Fibroblast of mammary gland (primary cell): ENCODE data around the gene DIS3L2.
A peak's percentile ranks its signal among the peaks of the same experiment; 100 is the strongest.

Experiments
- DNase-seq: peaks from one replicate; pipeline ENCODE4 v3.0.0-alpha.2; 2010; ENCODE audit warnings: low read depth
- H3K4me3 ChIP-seq: 2 replicates; pipeline ENCODE4 v1.5.1; 2011; ENCODE audit warnings: low read depth, mild to moderate bottlenecking, low read length, moderate library complexity; ENCODE audit not compliant: control insufficient read depth
- CTCF ChIP-seq: conservative IDR thresholded peaks from 2 replicates; pipeline ENCODE4 v1.5.1; 2011; ENCODE audit warnings: low read depth, low read length, inconsistent platforms; ENCODE audit not compliant: control insufficient read depth, insufficient read depth

The DIS3L2 gene

DNA sequence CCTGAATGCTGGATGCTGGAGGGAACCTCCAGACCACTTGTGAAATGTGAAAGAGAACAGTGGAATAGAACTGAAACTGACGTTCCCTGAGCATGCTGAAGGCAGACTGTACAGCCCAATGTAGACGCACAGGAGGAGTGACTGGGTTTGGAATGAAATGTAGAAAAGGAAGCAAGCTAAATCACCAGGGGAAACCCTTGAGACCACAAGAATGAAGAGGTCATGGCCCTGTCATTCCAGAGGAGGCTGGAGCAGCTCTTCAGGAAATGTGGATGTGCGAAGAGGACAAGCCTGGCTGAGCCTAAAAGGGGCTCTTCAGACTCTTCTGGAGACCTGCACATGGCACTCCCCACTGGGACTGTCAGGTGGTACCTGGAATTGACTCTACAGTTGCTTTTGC, 298.6 kb downstream of the DIS3L2 start:
- TF ChIP-seq CTCF, result no peak
- peak; percentile 90 for DNase-seq
- no peak overlapping the region for H3K4me3 ChIP-seq

DNA sequence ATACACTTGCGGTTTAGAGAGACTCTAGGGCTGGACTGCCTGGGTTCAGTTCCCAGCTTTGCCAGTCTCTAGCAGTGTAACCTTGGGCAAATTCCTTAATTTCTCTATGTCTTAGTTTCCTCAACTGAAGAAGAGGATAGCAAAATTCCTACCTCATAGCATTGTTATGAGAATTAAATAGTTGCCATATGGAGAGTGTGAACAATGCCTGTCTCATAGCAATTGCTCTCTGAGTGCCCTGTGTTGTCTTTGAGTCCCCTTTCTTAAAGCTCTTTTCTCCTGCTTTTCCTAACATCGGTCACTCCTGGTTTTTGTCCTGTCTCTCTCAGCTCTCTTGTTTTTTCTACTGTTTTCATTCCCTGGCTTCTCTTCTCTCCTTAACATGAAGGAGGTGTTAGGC, 300.3 kb downstream of the DIS3L2 start:
- H3K4me3 ChIP-seq, result no peak overlapping the region
- DNase-seq, result no peak
- TF ChIP-seq CTCF, result no peak

DNA sequence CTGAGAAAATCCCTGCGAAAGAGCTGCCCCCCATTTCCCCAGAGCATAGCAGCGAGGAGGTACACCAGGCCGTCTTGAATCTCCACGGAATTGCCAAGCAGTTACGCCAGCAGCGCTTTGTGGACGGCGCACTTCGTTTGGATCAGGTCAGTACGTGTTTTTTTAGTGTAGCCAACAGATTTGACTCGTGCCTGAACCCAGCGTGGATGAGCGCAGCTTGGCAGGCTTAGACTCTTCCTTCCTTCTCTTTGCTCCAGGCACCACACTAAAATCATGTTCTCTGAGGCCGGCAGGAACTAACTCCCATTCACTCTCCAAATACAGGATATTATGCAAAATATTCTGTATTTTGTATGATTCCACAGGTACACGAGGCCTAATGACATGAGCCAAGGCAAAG, 301.8 kb downstream of the DIS3L2 start:
- TF ChIP-seq CTCF, result no peak
- H3K4me3 ChIP-seq, result no peak overlapping the region
- no peak for DNase-seq

DNA sequence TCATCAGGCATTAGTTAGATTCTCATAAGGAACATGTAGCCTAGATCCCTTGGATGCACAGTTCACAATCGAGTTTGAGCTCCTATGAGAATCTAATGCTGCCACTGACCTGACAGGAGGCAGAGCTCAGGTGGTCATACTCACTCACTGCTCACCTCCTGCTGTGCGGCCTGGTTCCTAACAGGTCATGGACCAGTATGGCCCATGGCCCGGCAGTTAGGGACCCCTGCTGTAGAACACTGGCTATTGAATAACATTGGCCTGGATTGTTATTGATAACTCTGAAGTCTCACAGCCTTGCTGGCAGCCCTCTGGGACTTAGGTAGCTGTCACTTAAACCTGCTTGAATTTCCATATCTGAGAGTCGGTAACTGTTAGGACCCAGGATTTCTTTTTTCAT, 302.6 kb downstream of the DIS3L2 start:
- no peak for DNase-seq
- no peak for TF ChIP-seq CTCF
- H3K4me3 ChIP-seq, result no peak overlapping the region

DNA sequence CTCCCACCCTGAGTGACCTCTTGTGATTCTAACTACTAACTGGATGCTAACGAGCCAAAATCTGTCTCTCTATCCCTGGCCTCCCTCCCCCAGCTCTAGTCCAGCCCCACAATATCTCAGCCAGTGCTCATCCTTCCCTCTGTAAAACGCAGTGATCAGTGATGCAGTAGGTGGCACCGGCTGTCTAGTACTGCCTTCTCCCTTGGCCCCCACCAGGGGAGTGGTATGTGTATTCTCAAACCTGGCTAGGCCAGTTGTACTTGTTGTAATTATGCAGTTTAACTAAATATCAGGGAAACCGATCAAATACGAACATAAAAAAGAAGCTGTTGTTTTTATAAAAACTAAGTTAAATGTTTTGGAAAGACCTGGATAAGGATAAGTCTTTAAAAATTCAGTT, 303.8 kb downstream of the DIS3L2 start:
- no peak for DNase-seq
- H3K4me3 ChIP-seq, result no peak overlapping the region
- no peak for TF ChIP-seq CTCF

DNA sequence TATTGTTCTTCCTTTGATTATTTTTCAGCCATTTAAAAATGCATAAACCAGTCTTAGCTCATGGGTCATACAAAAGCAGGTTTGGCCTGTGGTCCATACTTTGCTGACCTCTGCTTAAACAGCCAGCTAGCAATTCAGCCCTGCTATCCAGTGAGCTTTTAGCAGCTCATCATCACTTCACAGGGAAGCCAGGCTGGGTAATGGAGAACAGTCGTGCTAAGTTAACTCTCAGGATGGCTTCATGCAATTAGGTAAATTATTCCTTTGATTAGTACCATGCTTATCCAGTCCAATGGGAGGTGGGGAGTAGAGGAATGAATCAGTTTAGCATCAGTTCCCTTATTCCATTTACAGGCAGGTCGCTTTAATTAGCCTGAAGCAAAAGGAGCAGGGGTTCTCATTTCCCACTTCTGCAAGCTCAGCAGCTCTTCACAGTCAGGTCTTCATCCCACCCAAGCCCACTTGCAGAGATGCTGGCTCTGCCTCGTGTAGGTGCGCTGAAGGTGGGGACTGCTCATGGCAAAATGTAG, 307.2 kb downstream of the DIS3L2 start:
- no peak overlapping the region for H3K4me3 ChIP-seq
- TF ChIP-seq CTCF, result no peak
- DNase-seq, result no peak

DNA sequence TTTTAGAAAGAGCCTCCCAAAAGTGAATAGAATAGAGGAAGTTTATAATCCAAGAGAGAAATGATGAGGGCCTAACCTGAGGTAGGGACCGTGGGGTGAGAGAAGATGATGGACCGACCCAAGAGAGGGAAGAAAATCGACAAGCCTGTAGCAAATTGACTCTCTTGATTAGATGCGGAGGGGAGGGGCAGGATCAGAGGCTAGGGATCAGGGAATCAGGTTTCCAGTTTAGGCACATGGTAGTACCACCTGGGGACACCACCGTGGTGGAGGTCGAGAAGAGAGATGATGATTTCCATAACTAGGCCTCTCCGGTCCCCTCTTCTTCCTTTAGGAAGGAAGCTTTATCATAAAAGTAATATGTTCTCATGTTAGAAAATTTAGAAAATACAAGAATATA, 308.4 kb downstream of the DIS3L2 start:
- no peak for DNase-seq
- no peak for TF ChIP-seq CTCF
- no peak overlapping the region for H3K4me3 ChIP-seq
